ENCODE measurements around the gene ACTR3C. TPM values are rescaled to one million over a fixed set of nuclear protein-coding genes. Genes with fewer than 3 reads are reported as not detected.

Gene ACTR3C
- total and polyA plus RNA-seq, 12 donors, result 6.6 to 50.0 (median 26.0) TPM

DNA sequence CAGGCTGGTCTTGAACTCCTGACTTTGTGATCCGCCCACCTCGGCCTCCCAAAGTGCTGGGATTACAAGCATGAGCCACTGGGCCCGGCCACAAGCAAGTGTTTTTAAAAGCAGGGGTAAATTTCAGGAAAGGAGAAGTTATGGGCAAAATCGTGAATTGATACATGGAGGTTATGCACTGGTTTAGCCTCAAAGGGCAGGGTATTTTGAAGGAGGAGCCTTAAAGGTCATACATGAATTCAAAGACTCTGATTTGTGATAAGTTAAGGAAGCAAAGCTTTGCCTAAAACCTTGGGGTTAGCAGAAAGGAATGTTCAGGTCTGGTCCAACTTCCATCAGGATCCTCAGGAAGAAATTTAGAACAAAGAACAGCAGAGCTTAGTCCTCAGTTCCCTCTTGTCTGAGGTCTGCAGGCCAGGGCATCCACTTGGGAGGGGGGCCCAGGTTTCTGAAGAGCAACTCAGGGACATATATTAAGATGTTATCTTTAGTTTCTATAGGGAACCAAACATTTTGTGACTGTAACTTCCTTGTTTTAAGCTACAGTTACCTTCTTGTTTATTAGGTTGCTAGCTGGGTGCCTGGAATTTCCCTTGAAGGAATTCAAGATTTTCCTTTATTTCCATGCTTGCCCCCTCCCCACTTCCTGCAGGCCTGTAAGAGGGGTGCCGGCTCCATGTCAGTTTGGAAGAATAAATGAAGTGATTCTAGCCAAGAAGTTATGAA, 42.5 kb upstream of the ACTR3C start:
- H3K4me3 ChIP-seq, result no peak overlapping the region
- 68 to 80% (median 76%) methylated on average over 5 of the region's 5 CpGs for WGBS, 4 donors
- no peaks in the 10 kb centered on the region for H3K9me3 ChIP-seq (replicated peaks in 1 of 3)
- peaks cover 17 to 20% of the 10 kb centered on the region in 2 donors for H3K4me1 ChIP-seq (replicated peaks in 1 of 2)
- H3K27me3 ChIP-seq, result no peaks in the 10 kb centered on the region
- H3K36me3 ChIP-seq (replicated peaks in 1 of 2), result peaks cover 0 to 3% of the 10 kb centered on the region in 2 donors
- H3K27ac ChIP-seq, result no peak overlapping the region
- TF ChIP-seq POLR2A (IDR thresholded peaks at IDR 0.05), result no peak
- TF ChIP-seq, protein P1, sequence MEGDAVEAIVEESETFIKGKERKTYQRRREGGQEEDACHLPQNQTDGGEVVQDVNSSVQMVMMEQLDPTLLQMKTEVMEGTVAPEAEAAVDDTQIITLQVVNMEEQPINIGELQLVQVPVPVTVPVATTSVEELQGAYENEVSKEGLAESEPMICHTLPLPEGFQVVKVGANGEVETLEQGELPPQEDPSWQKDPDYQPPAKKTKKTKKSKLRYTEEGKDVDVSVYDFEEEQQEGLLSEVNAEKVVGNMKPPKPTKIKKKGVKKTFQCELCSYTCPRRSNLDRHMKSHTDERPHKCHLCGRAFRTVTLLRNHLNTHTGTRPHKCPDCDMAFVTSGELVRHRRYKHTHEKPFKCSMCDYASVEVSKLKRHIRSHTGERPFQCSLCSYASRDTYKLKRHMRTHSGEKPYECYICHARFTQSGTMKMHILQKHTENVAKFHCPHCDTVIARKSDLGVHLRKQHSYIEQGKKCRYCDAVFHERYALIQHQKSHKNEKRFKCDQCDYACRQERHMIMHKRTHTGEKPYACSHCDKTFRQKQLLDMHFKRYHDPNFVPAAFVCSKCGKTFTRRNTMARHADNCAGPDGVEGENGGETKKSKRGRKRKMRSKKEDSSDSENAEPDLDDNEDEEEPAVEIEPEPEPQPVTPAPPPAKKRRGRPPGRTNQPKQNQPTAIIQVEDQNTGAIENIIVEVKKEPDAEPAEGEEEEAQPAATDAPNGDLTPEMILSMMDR (IDR thresholded peaks at IDR 0.05), result no peak
- DNase-seq, result no peak
- intact Hi-C loops (cut with DNase I), result no loop called here

DNA sequence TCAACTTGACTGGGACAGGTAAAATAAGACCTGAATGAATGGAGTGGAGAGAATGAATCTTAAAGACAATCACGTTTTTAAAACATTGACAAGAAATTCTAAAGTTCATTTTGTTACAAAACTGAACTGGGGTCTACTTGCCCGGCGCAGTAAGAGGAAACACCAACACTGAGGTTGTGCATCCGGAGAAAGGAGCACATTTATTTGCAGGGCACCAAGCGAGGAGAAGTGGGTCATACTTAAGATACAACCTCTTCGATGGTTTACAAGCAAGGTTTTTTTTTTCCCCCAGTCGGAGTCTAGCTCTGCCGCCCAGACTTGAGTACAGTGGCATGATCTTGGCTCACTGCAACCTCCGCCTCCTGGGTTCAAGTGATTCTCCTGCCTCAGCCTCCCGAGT, 41.8 kb upstream of the ACTR3C start:
- Histone ChIP-seq H3K4me3 (no peak overlapping the region), H3K27ac (no peak overlapping the region), H3K36me3 (replicated peaks in 1 of 2) (no peaks in the 10 kb centered on the region), H3K4me1 (replicated peaks in 1 of 2) (peaks cover 11 to 13% of the 10 kb centered on the region in 2 donors), H3K27me3 (no peaks in the 10 kb centered on the region), H3K9me3 (replicated peaks in 1 of 3) (no peaks in the 10 kb centered on the region)
- DNase-seq, result no peak
- WGBS, 4 donors, result 83 to 87% (median 86%) methylated on average over 10 of the region's 10 CpGs
- intact Hi-C loops (cut with DNase I), result no loop called here
- TF ChIP-seq, protein P1 (IDR thresholded peaks at IDR 0.05), result no peak
- no peak for TF ChIP-seq POLR2A (IDR thresholded peaks at IDR 0.05)

DNA sequence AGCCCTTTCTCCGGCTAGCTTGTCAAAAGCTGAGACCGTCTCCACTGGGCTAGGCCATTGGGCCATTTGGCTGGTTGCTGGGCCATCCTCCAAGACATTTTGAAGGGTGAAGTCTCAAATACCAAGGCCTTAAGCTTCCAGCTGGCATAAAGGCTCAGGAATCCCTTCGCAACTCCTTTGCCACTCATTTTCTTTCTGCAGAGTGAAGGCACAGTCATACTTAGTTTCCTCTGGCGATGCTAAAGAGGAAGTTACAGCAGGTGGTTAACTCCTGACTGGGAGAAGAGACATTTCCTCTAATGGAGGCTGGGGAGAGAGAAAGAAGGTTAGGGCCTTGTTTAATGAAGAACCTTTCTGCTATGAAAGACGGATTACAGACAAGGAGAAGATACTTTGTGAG, 40.5 kb upstream of the ACTR3C start:
- Histone ChIP-seq H3K36me3 (replicated peaks in 1 of 2) (no peaks in the 10 kb centered on the region), H3K4me1 (replicated peaks in 1 of 2) (peaks cover 3 to 6% of the 10 kb centered on the region in 2 donors), H3K4me3 (no peak overlapping the region), H3K27me3 (no peaks in the 10 kb centered on the region), H3K9me3 (replicated peaks in 1 of 3) (no peaks in the 10 kb centered on the region), H3K27ac (no peak overlapping the region)
- no peak for DNase-seq
- intact Hi-C loops (cut with DNase I), result no loop called here
- TF ChIP-seq POLR2A (IDR thresholded peaks at IDR 0.05), result no peak
- TF ChIP-seq, protein P1 (IDR thresholded peaks at IDR 0.05), result no peak
- WGBS, 4 donors, result 70 to 80% (median 72%) methylated on average over 5 of the region's 5 CpGs

DNA sequence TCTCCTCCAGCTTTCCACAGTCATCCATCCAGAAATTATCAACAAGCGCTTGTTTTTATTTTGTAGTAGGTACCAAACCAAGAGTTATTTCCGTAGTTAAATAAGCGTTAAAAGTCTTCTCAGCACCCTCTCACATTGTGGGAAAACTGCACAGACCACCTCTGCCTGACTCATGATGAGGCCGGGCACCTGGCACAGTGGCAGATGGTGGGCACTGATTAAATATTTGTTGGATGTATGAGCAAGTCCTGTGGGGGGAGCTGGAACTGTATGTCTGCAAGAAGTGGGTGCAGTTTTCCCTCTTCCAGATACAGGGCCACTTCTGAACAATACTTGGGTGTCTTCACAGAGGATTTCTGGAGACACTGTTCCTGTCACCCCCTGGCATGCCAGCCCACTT, 40.0 kb upstream of the ACTR3C start:
- Histone ChIP-seq H3K27ac (no peak overlapping the region), H3K36me3 (replicated peaks in 1 of 2) (no peaks in the 10 kb centered on the region), H3K9me3 (replicated peaks in 1 of 3) (no peaks in the 10 kb centered on the region), H3K4me3 (no peak overlapping the region), H3K4me1 (replicated peaks in 1 of 2) (peaks cover 3 to 6% of the 10 kb centered on the region in 2 donors), H3K27me3 (no peaks in the 10 kb centered on the region)
- intact Hi-C loops (cut with DNase I), result no loop called here
- WGBS, 4 donors, result 79 to 91% (median 85%) methylated on average over 4 of the region's 4 CpGs
- no peak for DNase-seq
- TF ChIP-seq, protein P1 (IDR thresholded peaks at IDR 0.05), result no peak
- TF ChIP-seq POLR2A (IDR thresholded peaks at IDR 0.05), result no peak

Data from adrenal gland (tissue), 12 donors.